Parathyroid adenoma (tissue), 2 donors: Measurements from ENCODE around the gene TMOD4.

Experiments used
- H2AFZ ChIP-seq: fragments of 300-600 bp; sonication (generic); one replicate; pipeline ENCODE4 v1.7.0; 2017; ENCODE audit warnings: antibody characterized with exemption, mild to moderate bottlenecking
- H3K27ac ChIP-seq: fragments of 300-600 bp; sonication (generic); one replicate; pipeline ENCODE4 v1.7.0; 2017
- H3K27me3 ChIP-seq: fragments of 300-600 bp; sonication (generic); one replicate; pipeline ENCODE4 v1.7.0; 2017; ENCODE audit warnings: low read length; ENCODE audit not compliant: control insufficient read depth, insufficient read depth
- H3K36me3 ChIP-seq: fragments of 300-600 bp; sonication (generic); one replicate; pipeline ENCODE4 v1.7.0; 2017; ENCODE audit warnings: low read length; ENCODE audit not compliant: control insufficient read depth, insufficient read depth
- H3K4me1 ChIP-seq: fragments of 300-600 bp; sonication (generic); one replicate; pipeline ENCODE4 v1.7.0; 2017; ENCODE audit warnings: control low read depth
- H3K4me2 ChIP-seq: fragments of 300-600 bp; sonication (generic); one replicate; pipeline ENCODE4 v1.7.0; 2017; ENCODE audit warnings: low read length
- H3K4me3 ChIP-seq: fragments of 300-600 bp; sonication (generic); one replicate; pipeline ENCODE4 v1.7.0; 2017; ENCODE audit warnings: low read depth, low read length
- H3K79me2 ChIP-seq: fragments of 300-600 bp; sonication (generic); one replicate; pipeline ENCODE4 v1.7.0; 2017; ENCODE audit warnings: control low read depth
- H3K9ac ChIP-seq: fragments of 300-600 bp; sonication (generic); one replicate; pipeline ENCODE4 v1.7.0; 2017; ENCODE audit warnings: mild to moderate bottlenecking
- H3K9me3 ChIP-seq: fragments of 300-600 bp; sonication (generic); one replicate; pipeline ENCODE4 v1.7.0; 2017; ENCODE audit warnings: low read length; ENCODE audit not compliant: control insufficient read depth
- TF ChIP-seq, protein P1 (sequence below): fragments of 300-600 bp; sonication (generic); IDR thresholded peaks from one replicate; pipeline ENCODE4 v1.7.0; 2017; ENCODE audit warnings: antibody characterized with exemption, mild to moderate bottlenecking
- donor health status: primary hyperparathyroidism.

TMOD4 gene

DNA sequence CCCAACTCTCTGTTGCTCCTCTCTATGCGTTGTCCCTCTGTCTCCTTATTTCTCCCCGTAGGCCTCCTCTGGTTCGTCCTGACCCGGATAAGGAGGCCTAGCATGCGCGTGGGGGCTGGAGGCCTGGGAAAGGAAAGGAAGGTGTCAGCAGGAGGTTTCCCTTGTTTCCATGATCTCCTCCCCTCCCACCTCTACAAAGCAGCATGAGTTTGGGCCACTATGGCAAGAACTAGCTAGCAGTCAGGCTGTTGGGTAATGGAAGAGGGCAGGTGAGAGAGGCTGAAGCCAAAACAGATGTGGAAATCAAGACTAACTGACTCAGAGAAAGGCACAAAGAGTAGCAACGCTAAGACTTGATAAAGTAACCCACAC, 28.7 kb downstream of the TMOD4 start:
- H3K4me2 ChIP-seq: peak overlapping the region; percentile 78
- H3K4me3 ChIP-seq: peak overlapping the region; percentile 61
- no peak overlapping the region for H3K9ac ChIP-seq
- no peaks in the 10 kb centered on the region for H3K79me2 ChIP-seq
- H2AFZ ChIP-seq: peak overlapping the region; percentile 94
- TF ChIP-seq, protein P1, sequence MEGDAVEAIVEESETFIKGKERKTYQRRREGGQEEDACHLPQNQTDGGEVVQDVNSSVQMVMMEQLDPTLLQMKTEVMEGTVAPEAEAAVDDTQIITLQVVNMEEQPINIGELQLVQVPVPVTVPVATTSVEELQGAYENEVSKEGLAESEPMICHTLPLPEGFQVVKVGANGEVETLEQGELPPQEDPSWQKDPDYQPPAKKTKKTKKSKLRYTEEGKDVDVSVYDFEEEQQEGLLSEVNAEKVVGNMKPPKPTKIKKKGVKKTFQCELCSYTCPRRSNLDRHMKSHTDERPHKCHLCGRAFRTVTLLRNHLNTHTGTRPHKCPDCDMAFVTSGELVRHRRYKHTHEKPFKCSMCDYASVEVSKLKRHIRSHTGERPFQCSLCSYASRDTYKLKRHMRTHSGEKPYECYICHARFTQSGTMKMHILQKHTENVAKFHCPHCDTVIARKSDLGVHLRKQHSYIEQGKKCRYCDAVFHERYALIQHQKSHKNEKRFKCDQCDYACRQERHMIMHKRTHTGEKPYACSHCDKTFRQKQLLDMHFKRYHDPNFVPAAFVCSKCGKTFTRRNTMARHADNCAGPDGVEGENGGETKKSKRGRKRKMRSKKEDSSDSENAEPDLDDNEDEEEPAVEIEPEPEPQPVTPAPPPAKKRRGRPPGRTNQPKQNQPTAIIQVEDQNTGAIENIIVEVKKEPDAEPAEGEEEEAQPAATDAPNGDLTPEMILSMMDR: no peak
- H3K27ac ChIP-seq: peak overlapping the region; percentile 39
- H3K4me1 ChIP-seq: no peaks in the 10 kb centered on the region
- no peaks in the 10 kb centered on the region for H3K27me3 ChIP-seq
- no peaks in the 10 kb centered on the region for H3K9me3 ChIP-seq
- H3K36me3 ChIP-seq: no peaks in the 10 kb centered on the region

DNA sequence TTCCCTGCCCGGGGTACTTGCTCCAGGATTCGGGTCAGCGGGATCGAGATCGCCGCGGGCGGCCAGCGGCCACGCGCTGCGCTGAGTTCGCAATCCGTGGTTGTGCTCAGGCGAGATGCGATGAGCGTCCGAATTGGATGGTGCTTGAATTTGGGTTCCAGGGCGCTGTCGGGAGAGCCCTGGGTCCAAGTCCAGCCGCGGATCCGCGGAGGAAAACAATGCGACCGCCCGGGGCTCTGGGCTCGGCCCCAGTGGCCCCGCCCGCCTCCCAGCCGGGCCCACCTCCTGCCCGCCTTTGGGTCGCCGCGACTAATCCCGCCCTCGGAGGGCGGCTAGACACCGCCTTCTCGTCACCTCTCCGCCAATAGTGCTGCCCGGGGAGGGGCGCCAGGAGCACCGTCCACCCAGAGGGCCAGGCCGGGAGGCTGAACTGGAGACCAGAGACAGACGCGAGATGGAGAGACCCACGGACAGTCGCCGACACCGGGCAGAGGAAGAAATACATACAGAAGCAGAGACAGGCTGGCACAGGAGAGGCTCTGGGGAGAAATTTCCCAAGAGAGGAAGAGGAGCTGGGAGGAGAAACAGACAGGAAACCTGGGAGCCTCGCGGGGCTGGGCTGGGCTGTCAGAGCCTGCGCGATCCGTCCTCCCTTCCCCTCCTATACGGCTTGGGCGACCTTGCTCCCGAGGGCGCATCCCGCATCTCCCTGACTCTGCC, 29.2 kb downstream of the TMOD4 start, which contains the start of gene SEMA6C:
TSS of gene SEMA6C (minus strand) at position 220 of the 720 bp plus-strand sequence. CDS start 4,010 bp downstream, outside the sequence.
- TF ChIP-seq, protein P1: no peak
- peak within 1 kb of the TSS; percentile 61 for H3K4me3 ChIP-seq
- no peaks in the 10 kb centered on the region for H3K9me3 ChIP-seq
- peak within 1 kb of the TSS; percentile 78 for H3K4me2 ChIP-seq
- H3K27me3 ChIP-seq: no peaks in the 10 kb centered on the region
- H3K9ac ChIP-seq: no peak within 1 kb of the TSS
- peak within 1 kb of the TSS; percentile 39 for H3K27ac ChIP-seq
- H3K79me2 ChIP-seq: no peaks in the 10 kb centered on the region
- H3K4me1 ChIP-seq: no peaks in the 10 kb centered on the region
- peak within 1 kb of the TSS; percentile 94 for H2AFZ ChIP-seq
- H3K36me3 ChIP-seq: no peaks in the 10 kb centered on the region

DNA sequence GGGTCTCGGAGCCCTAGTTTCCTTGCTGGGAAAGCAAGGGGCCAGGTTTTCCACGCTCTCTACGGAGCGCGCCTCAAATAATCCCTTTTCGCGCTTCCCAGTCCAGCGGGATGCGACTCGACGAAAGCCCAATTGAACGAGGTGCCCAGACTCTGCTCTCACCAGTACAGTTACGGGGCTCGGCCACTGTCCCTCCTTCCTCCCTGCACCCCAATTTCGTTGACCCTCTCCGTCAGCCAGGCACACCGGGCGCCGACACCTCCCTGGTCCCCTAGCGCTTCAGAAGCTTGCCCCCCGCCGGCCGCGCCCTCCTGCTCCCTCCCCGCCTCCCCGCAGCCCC, 29.7 kb downstream of the TMOD4 start:
- peak overlapping the region; percentile 94 for H2AFZ ChIP-seq
- no peak overlapping the region for H3K9ac ChIP-seq
- H3K36me3 ChIP-seq: no peaks in the 10 kb centered on the region
- H3K4me3 ChIP-seq: peak overlapping the region; percentile 61
- H3K27me3 ChIP-seq: no peaks in the 10 kb centered on the region
- no peaks in the 10 kb centered on the region for H3K79me2 ChIP-seq
- no peaks in the 10 kb centered on the region for H3K4me1 ChIP-seq
- H3K4me2 ChIP-seq: peak overlapping the region; percentile 78
- H3K9me3 ChIP-seq: no peaks in the 10 kb centered on the region
- TF ChIP-seq, protein P1: no peak
- no peak overlapping the region for H3K27ac ChIP-seq

DNA sequence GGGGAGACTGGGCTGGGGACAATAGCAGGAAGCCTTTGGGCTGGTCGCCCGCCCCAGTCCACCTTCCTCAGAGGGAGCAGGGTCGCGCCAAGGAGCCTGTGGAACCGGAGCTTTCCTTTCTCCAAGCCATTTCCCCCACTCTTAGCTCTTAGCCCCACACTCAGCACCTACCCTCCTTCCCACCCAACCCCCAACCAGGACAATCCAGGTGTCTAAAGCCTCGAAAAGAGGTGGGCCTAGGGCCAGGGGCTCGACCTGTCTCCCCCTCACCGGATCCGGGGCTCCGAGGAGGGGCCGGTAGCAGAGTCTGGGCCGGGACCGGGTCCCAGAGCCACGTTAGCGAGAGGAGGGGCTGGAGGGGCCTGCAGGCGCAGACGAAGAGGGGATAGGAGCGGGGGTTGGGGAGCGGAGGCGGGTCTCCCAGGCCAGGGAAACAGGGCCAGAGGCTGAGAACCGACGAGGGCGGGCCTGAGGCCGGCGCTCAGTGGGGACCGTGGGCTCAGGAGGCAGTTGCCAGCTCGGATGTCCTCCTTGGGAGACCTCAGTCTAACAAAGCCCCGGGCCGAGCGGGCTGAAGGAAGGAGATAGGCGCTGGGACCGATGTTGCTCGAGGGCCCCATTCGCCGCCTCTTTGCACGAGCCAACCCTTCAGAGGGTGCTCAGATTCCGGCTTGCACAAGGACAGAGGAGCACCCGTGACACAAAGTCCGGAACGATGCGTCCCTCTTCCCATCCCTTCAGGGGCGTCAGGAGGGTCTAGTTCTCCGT, 30.3 kb downstream of the TMOD4 start:
- peak overlapping the region; percentile 61 for H3K4me3 ChIP-seq
- no peaks in the 10 kb centered on the region for H3K36me3 ChIP-seq
- no peaks in the 10 kb centered on the region for H3K9me3 ChIP-seq
- H3K27me3 ChIP-seq: no peaks in the 10 kb centered on the region
- no peak overlapping the region for H3K27ac ChIP-seq
- TF ChIP-seq, protein P1: no peak
- H2AFZ ChIP-seq: peak overlapping the region; percentile 94
- no peaks in the 10 kb centered on the region for H3K4me1 ChIP-seq
- H3K9ac ChIP-seq: no peak overlapping the region
- H3K79me2 ChIP-seq: no peaks in the 10 kb centered on the region
- H3K4me2 ChIP-seq: peak overlapping the region; percentile 78
